Pancreas (tissue), 10 donors: ENCODE results near the gene TNNC2. TPM values are rescaled to one million over a fixed set of nuclear protein-coding genes. Genes with fewer than 3 reads are reported as not detected.
"Not testable (repeated sequence)": the region's sequence is repeated elsewhere in the genome, so short reads cannot be mapped to it uniquely, and the experiment has no call there.

Experiments used
- ATAC-seq, 4 donors: fragments of 200-7000 bp; cut with Tn5 transposase; one replicate each; pipeline versions ENCODE4 v1.8.0 to v1.9.1; 2020; ENCODE audit warnings: mild to moderate bottlenecking in 4 of 4, moderate library complexity in 4 of 4
- DNase-seq, 6 donors: peaks; one replicate each; pipeline ENCODE4 v3.0.0-alpha.2; 2020
- FAIRE-seq: peaks from 2 replicates; lab custom pipeline; 2012; peaks lifted over from hg19 to GRCh38; lab: Jason Lieb, UNC
- H3K27ac ChIP-seq, 4 donors: fragments of 200-600 bp; sonication (generic); 1 replicate in 3 of 4; 2 replicates in 1 of 4; pipeline versions ENCODE4 v1.5.0 to v1.8.0; 2020
- H3K27me3 ChIP-seq, 4 donors: fragments of 200-600 bp; one replicate each; pipeline ENCODE4 v1.8.0; 2021
- H3K36me3 ChIP-seq, 3 donors: fragments of 200-600 bp; sonication (generic) in 1 of 3; one replicate each; pipeline versions ENCODE4 v1.5.0 to v1.8.0; 2020 to 2021
- H3K4me1 ChIP-seq, 3 donors: fragments of 200-600 bp; one replicate each; pipeline ENCODE4 v1.8.0; 2021
- H3K4me3 ChIP-seq, 4 donors: fragments of 200-600 bp; sonication (generic) in 2 of 4; one replicate each; pipeline versions ENCODE4 v1.5.0 to v1.8.0; 2020 to 2021
- H3K9me3 ChIP-seq, 4 donors: fragments of 200-600 bp; one replicate each; pipeline ENCODE4 v1.8.0; 2021
- CTCF ChIP-seq, 4 donors: fragments of 200-600 bp; sonication (generic) in 3 of 4; IDR thresholded peaks; one replicate each; pipeline versions ENCODE4 v1.5.0 to v1.8.0; 2021; ENCODE audit warnings: antibody characterized with exemption in 4 of 4
- WGBS, 2 donors: extraction: QIAGEN DNeasy Blood & Tissue Kit; methylation state at CpG; one replicate each; pipeline ENCODE4 v1.1.7; 2013; 5-methylcytosine and 5-hydroxymethylcytosine counted together
- intact Hi-C, 3 donors: fragments of 100-400 bp; cut with DNase I; formaldehyde crosslinking; loops; one replicate each; pipeline versions ENCODE4 v1.11.1 to v1.14.2; 2022
- polyA plus RNA-seq, 2 donors: library from polyadenylated mRNA; stranded (reverse); fragments of 200-250 nt; gene quantifications; one replicate each; pipeline ENCODE4 v1.2.3, GENCODE V29; 2013
- total RNA-seq, 6 donors: library from RNA; stranded (reverse); fragmentation: NEBNext Ultra II Directional in 4 of 6; extraction: Animal tissue kit (Norgen Biotek cat#: 25700) in 4 of 6; gene quantifications; one replicate each; pipeline versions ENCODE4 v1.2.1 to v1.2.4, GENCODE V29; 2021 to 2023
- donor health status: healthy with polysubstance abuse.
- donor health status: DM: no; HTN: no; CAD: no; lungs with moderate emphysema.
- donor health status: DM: no; HTN: no; CAD: no.
- donor health status: control.
- donor health status: control.
- donor health status: Bipolar disorder and iron deficiency.
- donor health status: DM: yes; HTN: yes; CAD: no.
- donor health status: DM: no; HTN: no; CAD: no.
- donor health status: DM: no; HTN: no; CAD: no.
- donor health status: DM: yes; HTN: yes; CAD: no.

TNNC2 gene
- total RNA-seq (not detected), polyA plus RNA-seq (1 to 10 TPM; 1.2 to 4.0 TPM)

DNA sequence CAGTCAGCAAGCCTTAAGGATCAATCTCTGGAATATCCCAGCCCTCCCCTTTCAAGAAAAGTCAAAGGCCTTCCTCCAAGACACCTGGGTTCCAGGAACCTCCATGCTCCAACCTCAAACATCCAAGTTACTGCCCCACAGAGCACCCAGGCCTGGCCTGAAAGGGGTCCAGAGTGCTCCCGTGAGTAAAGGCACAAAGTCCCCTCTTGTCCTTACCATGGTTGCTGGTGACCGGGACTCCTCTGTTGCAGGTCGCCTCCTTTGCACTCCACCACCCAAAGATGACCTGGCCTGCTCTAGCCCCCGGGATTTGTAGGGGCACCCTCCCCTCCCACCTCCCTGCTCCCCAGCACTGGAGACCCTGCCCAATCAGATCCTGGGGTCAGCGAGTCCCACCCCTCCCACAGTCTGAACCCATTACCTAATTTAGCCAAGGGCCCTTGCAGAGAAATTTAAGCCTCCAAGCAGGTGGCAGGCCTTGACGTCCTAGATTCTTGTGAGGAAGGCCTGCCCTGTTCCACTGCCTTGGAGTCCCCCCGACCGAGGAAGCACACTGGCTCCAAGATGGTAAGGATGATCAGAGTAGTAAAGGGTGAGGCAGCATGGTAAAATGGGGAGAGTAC lies at the start of gene TNNC2:
Gene TNNC2 (minus strand): TSS at position 283 of the 623 bp plus-strand sequence. CDS start 64 bp downstream, at position 219.
- FAIRE-seq (no peak), ATAC-seq (no peak), DNase-seq (no peak)
- Histone ChIP-seq H3K4me1 (peaks cover 0 to 4% (median 0%) of the 10 kb centered on the region in 3 donors), H3K4me3 (no peak within 1 kb of the TSS), H3K36me3 (no peaks in the 10 kb centered on the region), H3K27ac (no peak within 1 kb of the TSS), H3K9me3 (no peaks in the 10 kb centered on the region), H3K27me3 (peaks cover 0 to 3% (median 1%) of the 10 kb centered on the region in 4 donors)
- no peak for TF ChIP-seq CTCF (IDR thresholded peaks at IDR 0.05)
- WGBS, 2 donors, result 71 to 82% methylated on average over 7 to 8 of the region's 8 CpGs
- intact Hi-C loops, result loop anchor here in 1 of 3 donors (10.0 kb wide), 1 partner anchor 138 kb away; no protein-coding TSS in a partner anchor

DNA sequence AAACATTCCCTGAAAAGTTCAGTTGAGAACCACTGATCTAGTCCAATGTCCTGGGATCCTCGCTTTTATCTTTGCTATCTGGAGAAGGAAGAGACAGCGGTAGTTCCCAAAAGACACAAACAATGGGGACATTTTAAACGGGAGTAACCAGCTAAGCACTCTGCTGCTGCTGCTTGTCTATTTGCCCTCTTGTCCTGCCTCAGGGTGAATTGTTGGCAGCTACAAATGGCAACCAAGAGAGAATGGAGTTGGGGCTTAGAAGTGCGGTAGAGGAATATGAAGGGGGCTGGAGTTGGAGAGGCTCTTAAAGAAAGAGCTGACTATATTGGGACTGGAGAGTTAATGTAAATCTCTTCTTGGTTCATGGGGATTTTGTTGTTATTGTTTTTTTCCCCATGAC lies 47.5 kb upstream of the TNNC2 start:
- WGBS, 2 donors, result 79 to 83% methylated on average over 4 of the region's 4 CpGs
- H3K4me1 ChIP-seq, result no peaks in the 10 kb centered on the region
- no peak for FAIRE-seq
- no peak for ATAC-seq
- no peaks in the 10 kb centered on the region for H3K27me3 ChIP-seq
- no peak for TF ChIP-seq CTCF (IDR thresholded peaks at IDR 0.05)
- H3K36me3 ChIP-seq, result peaks cover 0 to 16% (median 0%) of the 10 kb centered on the region in 3 donors
- DNase-seq, result no peak
- intact Hi-C loops, result no loop called here
- no peak overlapping the region for H3K4me3 ChIP-seq
- H3K9me3 ChIP-seq, result no peaks in the 10 kb centered on the region
- no peak overlapping the region for H3K27ac ChIP-seq

- H3K9me3 ChIP-seq, DNase-seq, ATAC-seq, intact Hi-C loops, H3K27me3 ChIP-seq, H3K4me1 ChIP-seq, FAIRE-seq, H3K27ac ChIP-seq, H3K4me3 ChIP-seq: not testable (repeated sequence)
- peaks cover 0 to 16% (median 0%) of the 10 kb centered on the region in 3 donors for H3K36me3 ChIP-seq
- WGBS, 2 donors, result 91 to 95% methylated on average over 10 of the region's 10 CpGs
Measured at GRCh38 chr20:45874104-45874481, 47.0 kb upstream of the TNNC2 start.

- Histone ChIP-seq H3K4me1 (no peaks in the 10 kb centered on the region), H3K27me3 (no peaks in the 10 kb centered on the region), H3K9me3 (no peaks in the 10 kb centered on the region), H3K27ac (no peak overlapping the region), H3K4me3 (no peak overlapping the region), H3K36me3 (peaks cover 0 to 15% (median 0%) of the 10 kb centered on the region in 3 donors)
- DNase-seq, result no peak
- no peak for ATAC-seq
- FAIRE-seq, result no peak
- 15 to 21% methylated on average over 1 of the region's 1 CpG for WGBS, 2 donors
- TF ChIP-seq CTCF (IDR thresholded peaks at IDR 0.05), result no peak
- intact Hi-C loops, result no loop called here
Measured at GRCh38 chr20:45873409-45874103, 46.4 kb upstream of the TNNC2 start.

DNA sequence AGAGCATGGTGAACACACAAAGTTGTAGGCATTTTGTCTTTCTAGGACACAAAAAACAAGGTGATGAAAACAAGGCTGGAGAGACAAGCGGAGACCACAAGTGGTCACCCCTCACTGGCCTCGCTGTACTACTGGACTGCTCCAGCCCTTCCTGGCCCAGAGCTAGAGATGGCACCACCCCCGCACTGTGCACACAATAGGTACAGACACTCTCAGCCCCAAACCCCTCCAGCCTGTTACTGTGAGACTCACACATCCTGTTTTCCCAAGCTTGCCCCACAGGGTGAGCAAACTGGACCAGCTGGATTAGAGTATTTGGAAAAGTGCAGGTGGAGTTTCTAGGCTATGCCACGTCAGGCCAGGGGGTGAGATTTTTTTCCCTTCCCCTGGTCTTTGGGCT lies 45.5 kb upstream of the TNNC2 start:
- Histone ChIP-seq H3K9me3 (no peaks in the 10 kb centered on the region), H3K36me3 (peaks cover 0 to 6% (median 0%) of the 10 kb centered on the region in 3 donors), H3K4me1 (no peaks in the 10 kb centered on the region), H3K27me3 (no peaks in the 10 kb centered on the region), H3K27ac (no peak overlapping the region), H3K4me3 (no peak overlapping the region)
- ATAC-seq (no peak), FAIRE-seq (no peak), DNase-seq (no peak)
- TF ChIP-seq CTCF (IDR thresholded peaks at IDR 0.05), result no peak
- 90 to 93% methylated on average over 4 of the region's 4 CpGs for WGBS, 2 donors
- intact Hi-C loops, result no loop called here
